NT2/D1 (cell line): ENCODE results near the gene RMI2.

Experiments
- SUZ12 ChIP-seq: IDR thresholded peaks from 2 replicates; pipeline ENCODE4 v1.6.1; 2011; ENCODE audit not compliant: insufficient read length, insufficient read depth; ENCODE audit errors: extremely low read depth
- YY1 ChIP-seq: IDR thresholded peaks from 2 replicates; pipeline ENCODE4 v1.6.1; 2011; ENCODE audit not compliant: insufficient read length, insufficient read depth

- TF ChIP-seq SUZ12 (no peak), YY1 (no peak)
These were observed 32.4 kb upstream of the RMI2 start for GRCh38 chr16:11312718-11313492.
